Osteoblast (primary cell): ENCODE measurements around the gene PRG3. TPM values are rescaled to one million over a fixed set of nuclear protein-coding genes. Genes with fewer than 3 reads are reported as not detected.

Experiments used
- DNase-seq: peaks from one replicate; pipeline ENCODE4 v3.0.0; 2011; ENCODE audit warnings: low spot score, mixed read lengths; ENCODE audit not compliant: insufficient read length; ENCODE audit errors: missing footprints
- H2AFZ ChIP-seq: 2 replicates; pipeline ENCODE4 v1.6.0; 2011; ENCODE audit warnings: mild to moderate bottlenecking, low read length
- H3K27ac ChIP-seq: 2 replicates; pipeline ENCODE4 v1.5.1; 2011; ENCODE audit warnings: mild to moderate bottlenecking, low read depth, low read length, moderate library complexity
- H3K27me3 ChIP-seq: 2 replicates; pipeline ENCODE4 v1.6.0; 2012; ENCODE audit warnings: mild to moderate bottlenecking, control low read depth, inconsistent platforms, low read length, moderate library complexity; ENCODE audit not compliant: insufficient read depth
- H3K36me3 ChIP-seq: 2 replicates; pipeline ENCODE4 v1.5.1; 2011; ENCODE audit warnings: mild to moderate bottlenecking, low read length, control low read depth, moderate library complexity; ENCODE audit not compliant: insufficient read depth
- H3K4me1 ChIP-seq: 2 replicates; pipeline ENCODE4 v1.5.1; 2011; ENCODE audit warnings: mild to moderate bottlenecking, low read length, control low read depth, moderate library complexity; ENCODE audit not compliant: insufficient read depth
- H3K4me2 ChIP-seq: 2 replicates; pipeline ENCODE4 v1.6.0; 2011; ENCODE audit warnings: mild to moderate bottlenecking, low read length; ENCODE audit not compliant: insufficient read depth
- H3K4me3 ChIP-seq: fragments of 200-600 bp; sonication (generic); 3 replicates; pipeline ENCODE4 v1.5.1; 2012; ENCODE audit warnings: mild to moderate bottlenecking, low read length, inconsistent platforms; ENCODE audit not compliant: insufficient read depth
- H3K79me2 ChIP-seq: 2 replicates; pipeline ENCODE4 v1.6.0; 2012; ENCODE audit warnings: mild to moderate bottlenecking, low read length, control low read depth, inconsistent platforms; ENCODE audit not compliant: insufficient read depth
- H3K9me3 ChIP-seq: 2 replicates; pipeline ENCODE4 v1.5.1; 2011; ENCODE audit warnings: low read depth, low read length, control low read depth
- H4K20me1 ChIP-seq: 2 replicates; pipeline ENCODE4 v1.6.0; 2012; ENCODE audit warnings: mild to moderate bottlenecking, low read length, control low read depth; ENCODE audit not compliant: insufficient read depth
- total RNA-seq: library from RNA; depleted of rRNA; stranded (reverse); fragments of >200 nt; gene quantifications from 2 replicates; pipeline ENCODE4 v1.2.3, GENCODE V29; 2012
- TF ChIP-seq, protein P1 (sequence below): IDR thresholded peaks from 2 replicates; pipeline ENCODE4 v1.5.1; 2011; ENCODE audit warnings: mild to moderate bottlenecking, low read depth, low read length, moderate library complexity; ENCODE audit errors: extremely low read depth

Gene PRG3, protein sequence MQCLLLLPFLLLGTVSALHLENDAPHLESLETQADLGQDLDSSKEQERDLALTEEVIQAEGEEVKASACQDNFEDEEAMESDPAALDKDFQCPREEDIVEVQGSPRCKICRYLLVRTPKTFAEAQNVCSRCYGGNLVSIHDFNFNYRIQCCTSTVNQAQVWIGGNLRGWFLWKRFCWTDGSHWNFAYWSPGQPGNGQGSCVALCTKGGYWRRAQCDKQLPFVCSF
- not detected in 2 replicates for total RNA-seq

DNA sequence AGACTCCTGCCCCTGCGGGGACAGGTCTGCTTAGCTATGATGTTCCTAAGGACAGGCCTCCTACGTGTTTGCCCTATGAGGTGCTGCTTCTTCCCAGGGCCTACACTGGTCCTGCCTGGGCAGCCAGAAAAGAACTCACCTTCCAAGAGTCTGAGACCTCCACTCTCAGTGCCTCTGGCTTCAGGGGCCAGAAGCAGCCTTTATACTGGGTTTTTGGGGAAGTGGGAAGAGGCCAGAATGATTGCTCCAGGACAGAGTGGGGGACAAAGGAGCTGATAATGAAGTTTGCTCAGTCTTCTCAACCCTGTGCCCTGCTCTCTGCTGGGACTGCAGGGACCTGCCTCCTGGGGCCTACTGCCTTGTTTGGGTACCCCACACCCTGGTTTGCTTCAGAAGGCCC lies at the start of gene PRG3:
PRG3 (minus strand) TSS at position 176 of the 400 bp plus-strand sequence. CDS start 442 bp downstream, outside the sequence.
- TF ChIP-seq, protein P1, sequence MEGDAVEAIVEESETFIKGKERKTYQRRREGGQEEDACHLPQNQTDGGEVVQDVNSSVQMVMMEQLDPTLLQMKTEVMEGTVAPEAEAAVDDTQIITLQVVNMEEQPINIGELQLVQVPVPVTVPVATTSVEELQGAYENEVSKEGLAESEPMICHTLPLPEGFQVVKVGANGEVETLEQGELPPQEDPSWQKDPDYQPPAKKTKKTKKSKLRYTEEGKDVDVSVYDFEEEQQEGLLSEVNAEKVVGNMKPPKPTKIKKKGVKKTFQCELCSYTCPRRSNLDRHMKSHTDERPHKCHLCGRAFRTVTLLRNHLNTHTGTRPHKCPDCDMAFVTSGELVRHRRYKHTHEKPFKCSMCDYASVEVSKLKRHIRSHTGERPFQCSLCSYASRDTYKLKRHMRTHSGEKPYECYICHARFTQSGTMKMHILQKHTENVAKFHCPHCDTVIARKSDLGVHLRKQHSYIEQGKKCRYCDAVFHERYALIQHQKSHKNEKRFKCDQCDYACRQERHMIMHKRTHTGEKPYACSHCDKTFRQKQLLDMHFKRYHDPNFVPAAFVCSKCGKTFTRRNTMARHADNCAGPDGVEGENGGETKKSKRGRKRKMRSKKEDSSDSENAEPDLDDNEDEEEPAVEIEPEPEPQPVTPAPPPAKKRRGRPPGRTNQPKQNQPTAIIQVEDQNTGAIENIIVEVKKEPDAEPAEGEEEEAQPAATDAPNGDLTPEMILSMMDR, result no peak
- Histone ChIP-seq H3K79me2 (no peaks in the 10 kb centered on the region), H3K9me3 (no peaks in the 10 kb centered on the region), H3K4me1 (no peaks in the 10 kb centered on the region), H3K27ac (no peak within 1 kb of the TSS), H3K4me2 (no peak within 1 kb of the TSS), H4K20me1 (no peaks in the 10 kb centered on the region), H2AFZ (no peak within 1 kb of the TSS), H3K36me3 (no peaks in the 10 kb centered on the region), H3K27me3 (peaks cover 6% of the 10 kb centered on the region), H3K4me3 (no peak within 1 kb of the TSS)
- DNase-seq, result no peak

DNA sequence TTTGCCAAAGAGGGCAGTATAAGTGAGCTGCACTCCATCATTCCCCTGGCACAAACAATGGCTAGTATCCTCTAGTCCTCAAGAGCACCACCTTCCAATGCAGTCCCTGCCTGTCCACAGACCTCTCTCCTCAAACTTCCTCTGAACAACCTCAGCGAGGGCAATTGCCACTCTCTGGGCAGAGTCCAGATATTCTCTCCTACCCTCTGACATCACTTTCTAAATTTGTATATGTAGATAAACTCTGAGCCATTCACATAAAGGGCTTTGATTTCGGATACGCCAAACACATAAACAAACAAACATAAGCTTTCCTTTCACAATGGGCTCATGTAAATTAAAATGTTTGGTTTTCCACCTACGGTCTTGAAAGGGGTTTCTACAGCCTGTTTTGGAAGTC lies 49.0 kb upstream of the PRG3 start:
- H2AFZ ChIP-seq, result no peak overlapping the region
- no peak overlapping the region for H3K27ac ChIP-seq
- no peak overlapping the region for H3K4me2 ChIP-seq
- no peaks in the 10 kb centered on the region for H3K27me3 ChIP-seq
- no peaks in the 10 kb centered on the region for H3K9me3 ChIP-seq
- peaks cover 8% of the 10 kb centered on the region for H3K79me2 ChIP-seq
- H3K4me3 ChIP-seq, result no peak overlapping the region
- no peaks in the 10 kb centered on the region for H3K36me3 ChIP-seq
- peaks cover 66% of the 10 kb centered on the region for H3K4me1 ChIP-seq
- H4K20me1 ChIP-seq, result no peaks in the 10 kb centered on the region
- TF ChIP-seq, protein P1, result no peak
- no peak for DNase-seq

DNA sequence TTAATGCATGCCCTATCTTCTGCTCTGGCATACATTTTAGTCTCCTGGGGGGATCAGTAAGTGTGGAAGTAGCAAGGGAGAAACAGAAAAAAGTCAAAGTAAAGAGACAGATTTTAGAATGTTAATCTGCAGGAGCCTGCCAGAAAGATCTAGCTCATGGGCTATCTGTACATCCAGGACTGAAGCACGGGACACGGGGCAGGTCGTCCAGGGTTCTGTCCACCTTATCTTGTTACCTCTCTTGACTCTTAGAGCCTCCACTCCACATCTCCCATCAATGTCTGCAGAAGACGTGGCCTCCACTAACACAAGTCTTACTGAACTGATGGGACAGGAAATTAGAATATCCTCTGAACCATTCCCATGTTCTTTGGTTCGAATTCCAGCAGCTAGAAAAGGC lies 47.7 kb upstream of the PRG3 start:
- H3K4me2 ChIP-seq, result no peak overlapping the region
- H3K9me3 ChIP-seq, result no peaks in the 10 kb centered on the region
- H3K36me3 ChIP-seq, result peaks cover 7% of the 10 kb centered on the region
- DNase-seq, result no peak
- no peaks in the 10 kb centered on the region for H3K27me3 ChIP-seq
- no peak overlapping the region for H2AFZ ChIP-seq
- H4K20me1 ChIP-seq, result no peaks in the 10 kb centered on the region
- H3K27ac ChIP-seq, result peak overlapping the region; percentile 96
- no peak overlapping the region for H3K4me3 ChIP-seq
- H3K4me1 ChIP-seq, result peaks cover 64% of the 10 kb centered on the region
- peaks cover 17% of the 10 kb centered on the region for H3K79me2 ChIP-seq
- TF ChIP-seq, protein P1, result no peak

DNA sequence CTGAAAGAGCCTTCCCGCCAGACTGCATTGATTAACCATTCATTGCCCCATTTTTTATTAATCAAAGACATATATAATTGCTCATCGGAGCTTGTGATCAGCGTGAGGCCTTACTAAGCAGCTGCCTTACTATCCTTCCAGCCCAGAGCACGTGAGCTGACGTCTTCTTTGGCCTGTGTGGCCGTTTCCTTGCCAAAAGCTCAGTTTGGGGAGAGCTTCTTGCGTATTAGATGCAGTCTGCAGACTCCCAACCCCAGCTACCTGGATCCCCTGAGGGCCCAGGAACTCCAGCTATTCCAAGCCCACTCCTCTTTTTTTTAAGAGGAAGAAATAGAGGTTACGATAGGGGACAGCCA lies 46.8 kb upstream of the PRG3 start:
- Histone ChIP-seq H3K9me3 (no peaks in the 10 kb centered on the region), H3K27ac (peak overlapping the region; percentile 96), H3K27me3 (no peaks in the 10 kb centered on the region), H3K4me2 (peak overlapping the region; percentile 74), H2AFZ (peak overlapping the region; percentile 81), H3K36me3 (peaks cover 14% of the 10 kb centered on the region), H4K20me1 (no peaks in the 10 kb centered on the region), H3K79me2 (peaks cover 20% of the 10 kb centered on the region), H3K4me1 (peaks cover 55% of the 10 kb centered on the region), H3K4me3 (peak overlapping the region; percentile 8)
- TF ChIP-seq, protein P1, result no peak
- DNase-seq, result no peak
